Loucy (cell line): Measurements from ENCODE around the gene RERG.

Experiments
- H2AFZ ChIP-seq: fragments of 200-600 bp; sonication (generic); 2 replicates; pipeline ENCODE4 v1.6.0; 2016; ENCODE audit warnings: antibody characterized with exemption, mild to moderate bottlenecking, low read length, moderate library complexity
- H3F3A ChIP-seq: fragments of 200-600 bp; 2 replicates; pipeline ENCODE4 v1.6.0; 2016; ENCODE audit warnings: antibody characterized with exemption, low read depth, mild to moderate bottlenecking
- H3K27me3 ChIP-seq: fragments of 200-600 bp; sonication (generic); 2 replicates; pipeline ENCODE4 v1.6.1; 2014; ENCODE audit warnings: low read length, mild to moderate bottlenecking; ENCODE audit not compliant: insufficient read depth, poor library complexity, severe bottlenecking
- H3K36me3 ChIP-seq: fragments of 200-600 bp; sonication (generic); 2 replicates; pipeline ENCODE4 v1.6.1; 2016; ENCODE audit warnings: low read length; ENCODE audit not compliant: insufficient read depth
- H3K4me1 ChIP-seq: fragments of 200-600 bp; sonication (generic); 2 replicates; pipeline ENCODE4 v1.5.1; 2014; ENCODE audit warnings: low read length, mild to moderate bottlenecking; ENCODE audit not compliant: insufficient read depth, poor library complexity, severe bottlenecking
- H3K4me2 ChIP-seq: fragments of 200-600 bp; sonication (generic); 2 replicates; pipeline ENCODE4 v1.6.0; 2014; ENCODE audit warnings: antibody characterized with exemption, low read length, low read depth, mild to moderate bottlenecking; ENCODE audit not compliant: poor library complexity, severe bottlenecking
- H3K4me3 ChIP-seq: fragments of 200-600 bp; sonication (generic); 2 replicates; pipeline ENCODE4 v1.5.1; 2014; ENCODE audit warnings: low read length, mild to moderate bottlenecking, mixed read lengths; ENCODE audit not compliant: poor library complexity, severe bottlenecking
- H3K79me2 ChIP-seq: fragments of 200-600 bp; sonication (generic); 2 replicates; pipeline ENCODE4 v1.6.1; 2014; ENCODE audit warnings: low read length; ENCODE audit not compliant: insufficient read depth
- H3K9ac ChIP-seq: fragments of 200-600 bp; sonication (generic); 2 replicates; pipeline ENCODE4 v1.6.0; 2014; ENCODE audit warnings: mild to moderate bottlenecking, low read depth, low read length, moderate library complexity; ENCODE audit not compliant: poor library complexity, severe bottlenecking
- H3K9me2 ChIP-seq: fragments of 200-600 bp; sonication (generic); replicated peaks from 2 replicates; pipeline ENCODE4 v1.6.1; 2016; ENCODE audit warnings: low read depth, low read length, mixed read lengths
- H3K9me3 ChIP-seq: fragments of 200-600 bp; sonication (generic); 2 replicates; pipeline ENCODE4 v1.6.1; 2014; ENCODE audit warnings: mild to moderate bottlenecking, antibody characterized with exemption, low read length, low read depth; ENCODE audit not compliant: insufficient read depth
- H4K20me1 ChIP-seq: fragments of 200-600 bp; sonication (generic); 2 replicates; pipeline ENCODE4 v1.6.0; 2014; ENCODE audit warnings: antibody characterized with exemption, low read length, mild to moderate bottlenecking; ENCODE audit not compliant: insufficient read depth, poor library complexity, severe bottlenecking
- CTCF ChIP-seq: fragments of 200-600 bp; sonication (generic); conservative IDR thresholded peaks from 2 replicates; pipeline ENCODE4 v1.5.1; 2014; ENCODE audit warnings: mild to moderate bottlenecking, antibody characterized with exemption, low read length
- EZH2phosphoT487 ChIP-seq: fragments of 200-600 bp; IDR thresholded peaks from 2 replicates; pipeline ENCODE4 v1.6.1; 2018; ENCODE audit warnings: antibody characterized with exemption, mild to moderate bottlenecking, moderate library complexity, borderline replicate concordance

The RERG gene

GRCh38 chr12:15142711-15143110 is 78.5 kb downstream of the RERG start:
- Histone ChIP-seq H2AFZ (no peak overlapping the region), H3K79me2 (no peaks in the 10 kb centered on the region), H3K4me2 (no peak overlapping the region), H3K4me3 (no peak overlapping the region), H3K9me2 (no peaks in the 10 kb centered on the region), H3K27me3 (no peaks in the 10 kb centered on the region), H3K9me3 (no peaks in the 10 kb centered on the region), H3K36me3 (no peaks in the 10 kb centered on the region), H4K20me1 (no peaks in the 10 kb centered on the region), H3K9ac (no peak overlapping the region), H3K4me1 (no peaks in the 10 kb centered on the region), H3F3A (no peaks in the 10 kb centered on the region)
- TF ChIP-seq CTCF (no peak), EZH2phosphoT487 (no peak)

DNA sequence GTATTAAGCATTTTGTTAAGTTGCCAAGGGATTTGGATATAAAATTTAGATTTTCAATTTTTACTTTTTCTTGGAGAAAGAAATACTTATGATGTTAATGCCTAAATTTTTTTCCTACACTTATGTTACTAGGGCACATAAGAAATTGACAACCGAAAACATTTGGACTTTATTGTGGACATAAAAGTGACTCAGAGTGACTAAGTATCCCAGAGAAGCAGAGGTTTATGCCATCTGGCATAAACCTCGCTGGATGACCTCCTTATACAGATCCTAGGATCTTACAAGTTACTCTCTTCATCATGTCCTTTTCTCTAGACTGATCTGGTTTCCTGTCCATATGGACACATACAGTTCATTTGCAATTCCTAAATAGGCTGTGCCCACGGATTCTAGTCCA is 89.8 kb downstream of the RERG start:
- no peaks in the 10 kb centered on the region for H3K9me2 ChIP-seq
- no peak overlapping the region for H3K4me3 ChIP-seq
- no peaks in the 10 kb centered on the region for H3K36me3 ChIP-seq
- TF ChIP-seq CTCF (no peak), EZH2phosphoT487 (no peak)
- H4K20me1 ChIP-seq: no peaks in the 10 kb centered on the region
- no peak overlapping the region for H2AFZ ChIP-seq
- H3K9ac ChIP-seq: no peak overlapping the region
- H3K4me1 ChIP-seq: no peaks in the 10 kb centered on the region
- no peaks in the 10 kb centered on the region for H3K79me2 ChIP-seq
- H3F3A ChIP-seq: no peaks in the 10 kb centered on the region
- no peaks in the 10 kb centered on the region for H3K27me3 ChIP-seq
- H3K4me2 ChIP-seq: no peak overlapping the region
- no peaks in the 10 kb centered on the region for H3K9me3 ChIP-seq

- Histone ChIP-seq H3K9ac (no peak overlapping the region), H3K9me3 (no peaks in the 10 kb centered on the region), H3K4me3 (no peak overlapping the region), H3K9me2 (no peaks in the 10 kb centered on the region), H3K27me3 (no peaks in the 10 kb centered on the region), H3K4me1 (no peaks in the 10 kb centered on the region), H3F3A (no peaks in the 10 kb centered on the region), H3K4me2 (no peak overlapping the region), H3K36me3 (no peaks in the 10 kb centered on the region), H2AFZ (no peak overlapping the region), H4K20me1 (no peaks in the 10 kb centered on the region), H3K79me2 (no peaks in the 10 kb centered on the region)
- TF ChIP-seq EZH2phosphoT487 (no peak), CTCF (no peak)
Measured at GRCh38 chr12:15130541-15130940, 90.7 kb downstream of the RERG start.
